K562 (cell line): Measurements from ENCODE around the gene BLTP3B. TPM values are rescaled to one million over a fixed set of nuclear protein-coding genes. Genes with fewer than 3 reads are reported as not detected.

Source experiments
- BCL6 ChIP-seq: fragments of 250-450 bp; sonication (Bioruptor Pico); IDR thresholded peaks from 2 replicates; pipeline ENCODE4 v1.4.0; 2020
- CHD1 ChIP-seq: fragments of 200-600 bp; sonication (generic); IDR thresholded peaks from one replicate; pipeline ENCODE4 v1.6.1; 2012; ENCODE audit warnings: mild to moderate bottlenecking, moderate library complexity, low read length, inconsistent platforms
- CTBP1 ChIP-seq: fragments of 450-650 bp; IDR thresholded peaks from 2 replicates; pipeline ENCODE4 v1.6.1; 2016; ENCODE audit warnings: borderline replicate concordance
- EGR1 ChIP-seq: fragments of 450-650 bp; conservative IDR thresholded peaks from 2 replicates; pipeline ENCODE4 v1.6.1; 2017; ENCODE audit warnings: mild to moderate bottlenecking
- ESRRA ChIP-seq: fragments of 450-650 bp; IDR thresholded peaks from 2 replicates; pipeline ENCODE4 v1.6.1; 2014; ENCODE audit warnings: low read depth, mild to moderate bottlenecking, moderate library complexity, borderline replicate concordance
- GTF2F1 ChIP-seq: IDR thresholded peaks from 2 replicates; pipeline ENCODE4 v1.6.1; 2011; ENCODE audit warnings: low read depth, low read length, improper control_type of control experiment
- HIVEP1 ChIP-seq: fragments of 250-450 bp; sonication (Bioruptor Pico); IDR thresholded peaks from 2 replicates; pipeline ENCODE4 v1.4.0; 2020; ENCODE audit warnings: mild to moderate bottlenecking
- HMG20A ChIP-seq: fragments of 450-650 bp; formaldehyde crosslinking; conservative IDR thresholded peaks from 2 replicates; pipeline ENCODE4 v1.4.0; 2020; ENCODE audit warnings: mild to moderate bottlenecking, mixed read lengths
- HNRNPUL1 ChIP-seq: fragments of 200-400 bp; formaldehyde crosslinking; IDR thresholded peaks from 2 replicates; pipeline ENCODE4 v1.6.1; 2017; ENCODE audit warnings: low read length
- MTA2 ChIP-seq: fragments of 450-650 bp; IDR thresholded peaks from 2 replicates; pipeline ENCODE4 v1.6.1; 2016; ENCODE audit warnings: low read depth
- MTA3 ChIP-seq: fragments of 450-650 bp; formaldehyde crosslinking; IDR thresholded peaks from 2 replicates; pipeline ENCODE4 v1.6.1; 2017; ENCODE audit warnings: mild to moderate bottlenecking, borderline replicate concordance
- NFRKB ChIP-seq: fragments of 450-650 bp; IDR thresholded peaks from 2 replicates; pipeline ENCODE4 v1.6.1; 2016; ENCODE audit warnings: low read depth
- PHF8 ChIP-seq: fragments of 200-600 bp; sonication (generic); IDR thresholded peaks from 2 replicates; pipeline ENCODE4 v1.6.1; 2012; ENCODE audit warnings: mixed run types, mild to moderate bottlenecking, inconsistent platforms, low read length, moderate library complexity, borderline replicate concordance
- POLR2AphosphoS5 ChIP-seq: IDR thresholded peaks from 2 replicates; pipeline ENCODE4 v1.6.1; 2011; ENCODE audit warnings: mild to moderate bottlenecking, low read depth, low read length, moderate library complexity; ENCODE audit not compliant: control insufficient read depth, insufficient read depth
- STAG1 ChIP-seq: sonication (generic); formaldehyde crosslinking; IDR thresholded peaks from 2 replicates; pipeline ENCODE4 v1.5.0; 2020; ENCODE audit warnings: missing genetic modification reagents, borderline replicate concordance
- SUPT5H ChIP-seq: fragments of 450-650 bp; IDR thresholded peaks from 2 replicates; pipeline ENCODE4 v1.6.1; 2016
- TAF15 ChIP-seq: fragments of 200-400 bp; formaldehyde crosslinking; IDR thresholded peaks from 2 replicates; pipeline ENCODE4 v1.6.1; 2017; ENCODE audit warnings: mild to moderate bottlenecking, low read depth, low read length, moderate library complexity
- TAF7 ChIP-seq: fragments of 450-650 bp; IDR thresholded peaks from 2 replicates; pipeline ENCODE4 v1.6.1; 2016; ENCODE audit warnings: missing genetic modification characterization, missing compliant biosample characterization
- THRAP3 ChIP-seq: fragments of 450-650 bp; IDR thresholded peaks from 2 replicates; pipeline ENCODE4 v1.6.1; 2016; ENCODE audit warnings: mild to moderate bottlenecking, inconsistent platforms, borderline replicate concordance
- TRIM24 ChIP-seq, 2 experiments: fragments of 450-650 bp; IDR thresholded peaks; 2 replicates each; pipeline ENCODE4 v1.6.1; 2016
- ZNF717 ChIP-seq: fragments of 250-450 bp; sonication (Bioruptor Pico); IDR thresholded peaks from 2 replicates; pipeline ENCODE4 v1.5.0; 2021
- polyA plus RNA-seq, 8 experiments: library from polyadenylated mRNA; depleted of rRNA in 4 of 8; stranded (reverse) in 5 of 8; unstranded in 3 of 8; fragments of >200 nt; fragmentation: Nextera tagmentation in 2 of 8; fragmentation: Illumina TruSeq in 1 of 8; extraction: Ambion mirVana in 2 of 8; extraction: Trizol in 1 of 8; gene quantifications; 2 replicates each; pipeline versions ENCODE4 v1.2.1 to v1.2.3, GENCODE V29; 2011 to 2014; ENCODE audit warnings: inconsistent platforms in 1 of 8, missing spikeins in 1 of 8
- total RNA-seq, 7 experiments: library from RNA; depleted of rRNA in 6 of 7; stranded (reverse); fragments of >200 nt in 6 of 7; fragmentation: Illumina TruSeq in 2 of 7; extraction: Trizol in 2 of 7; gene quantifications; 2 replicates each; pipeline versions ENCODE4 v1.2.1 to v1.2.3, GENCODE V29; 2011 to 2021; ENCODE audit warnings: low replicate concordance in 1 of 7
- TF ChIP-seq, protein P1 (sequence below): fragments of 250-450 bp; sonication (Bioruptor Pico); IDR thresholded peaks from 2 replicates; pipeline ENCODE4 v1.8.0; 2022; ENCODE audit warnings: moderate library complexity, mild to moderate bottlenecking, inconsistent platforms
- TF ChIP-seq, protein P2 (sequence below), 2 experiments: IDR thresholded peaks; 2 replicates each; pipeline ENCODE4 v1.6.1; 2012; ENCODE audit warnings: improper control_type of control experiment in 2 of 2, low read depth in 2 of 2, low read length in 2 of 2, borderline replicate concordance in 1 of 2
- TF ChIP-seq, protein P3 (sequence below): fragments of 450-650 bp; formaldehyde crosslinking; IDR thresholded peaks from 2 replicates; pipeline ENCODE4 v1.4.0; 2020; ENCODE audit warnings: mild to moderate bottlenecking, moderate library complexity

BLTP3B gene
- total and polyA plus RNA-seq, 9 of the 15 experiments (the other 6 are each of a cell fraction or from before 2014, with no cell fraction given) = 3.9 to 27.4 (median 19.7) TPM

DNA sequence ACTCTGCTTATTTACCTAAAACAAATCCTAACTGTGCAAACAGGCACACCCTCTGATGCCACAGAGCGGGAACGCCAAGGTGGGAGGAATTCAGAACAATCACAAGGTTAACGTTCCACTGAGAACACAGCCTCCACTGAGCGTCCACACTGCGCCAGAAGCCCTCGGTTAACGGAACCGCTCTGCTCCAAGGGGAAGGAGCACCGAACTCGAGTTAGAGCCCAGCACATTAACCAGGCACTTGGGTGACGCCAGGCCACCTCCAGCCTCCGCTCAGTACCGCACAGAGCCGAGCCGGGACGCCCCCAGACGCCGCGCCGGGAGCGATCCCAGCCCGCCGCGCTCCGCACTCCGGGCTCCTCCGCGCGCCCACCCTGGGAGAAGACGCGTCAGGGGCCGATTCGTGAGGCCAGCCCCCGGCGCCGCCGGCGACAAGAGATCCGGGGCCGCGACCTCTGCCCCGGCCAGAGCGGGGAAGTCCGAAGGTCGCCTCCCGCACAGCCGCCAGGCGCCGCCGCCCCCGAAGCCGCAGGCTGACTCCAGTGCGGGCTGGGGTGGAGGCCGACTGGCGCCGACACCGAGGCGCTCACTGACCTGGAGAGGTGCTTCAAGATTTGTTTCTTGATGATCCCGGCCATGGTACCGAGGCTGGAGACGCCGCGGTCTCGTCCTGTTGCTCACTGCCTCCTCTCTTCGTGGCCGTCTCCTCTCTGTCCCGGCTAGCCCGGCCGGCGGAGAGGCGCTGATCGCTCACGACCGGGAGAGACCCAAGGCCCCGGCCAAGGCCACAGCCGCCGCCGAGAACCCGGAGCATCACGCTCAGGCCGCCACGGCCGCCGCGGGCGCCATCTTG, 450 bp downstream of the BLTP3B start (continued):
- no peak for TF ChIP-seq MTA2
- no peak for TF ChIP-seq TRIM24 (IDR thresholded peaks at IDR 0.05)
- TF ChIP-seq CTBP1 = 0 out of 2 replicates have a peak, but pooled peaks have one; percentile 20
- peak; percentile 17 for TF ChIP-seq CHD1
- peak; percentile 98 for TF ChIP-seq PHF8
- 0 out of 2 replicates have a peak, but pooled peaks have one; percentile 27 for TF ChIP-seq MTA3
- no peak for TF ChIP-seq THRAP3
- TF ChIP-seq, protein P1, sequence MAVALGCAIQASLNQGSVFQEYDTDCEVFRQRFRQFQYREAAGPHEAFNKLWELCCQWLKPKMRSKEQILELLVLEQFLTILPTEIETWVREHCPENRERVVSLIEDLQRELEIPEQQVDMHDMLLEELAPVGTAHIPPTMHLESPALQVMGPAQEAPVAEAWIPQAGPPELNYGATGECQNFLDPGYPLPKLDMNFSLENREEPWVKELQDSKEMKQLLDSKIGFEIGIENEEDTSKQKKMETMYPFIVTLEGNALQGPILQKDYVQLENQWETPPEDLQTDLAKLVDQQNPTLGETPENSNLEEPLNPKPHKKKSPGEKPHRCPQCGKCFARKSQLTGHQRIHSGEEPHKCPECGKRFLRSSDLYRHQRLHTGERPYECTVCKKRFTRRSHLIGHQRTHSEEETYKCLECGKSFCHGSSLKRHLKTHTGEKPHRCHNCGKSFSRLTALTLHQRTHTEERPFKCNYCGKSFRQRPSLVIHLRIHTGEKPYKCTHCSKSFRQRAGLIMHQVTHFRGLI (CRISPR knock-in tag) = no peak
- TF ChIP-seq GTF2F1 = no peak
- TF ChIP-seq TAF15 = no peak
- TF ChIP-seq HMG20A (CRISPR knock-in tag) = no peak
- peak; percentile 10; the same call in 1 of the 2 replicates for TF ChIP-seq ESRRA
- 0 out of 2 replicates have a peak, but pooled peaks have one; percentile 18 for TF ChIP-seq STAG1 (CRISPR knock-in tag)
- 0 out of 2 replicates have a peak, but pooled peaks have one; percentile 24 for TF ChIP-seq HIVEP1
- TF ChIP-seq ZNF717 (CRISPR knock-in tag) = no peak
- TF ChIP-seq NFRKB = peak; percentile 44; the same call in 1 of the 2 replicates
- peak; percentile 87 for TF ChIP-seq TAF7 (tag)
- TF ChIP-seq, protein P2, sequence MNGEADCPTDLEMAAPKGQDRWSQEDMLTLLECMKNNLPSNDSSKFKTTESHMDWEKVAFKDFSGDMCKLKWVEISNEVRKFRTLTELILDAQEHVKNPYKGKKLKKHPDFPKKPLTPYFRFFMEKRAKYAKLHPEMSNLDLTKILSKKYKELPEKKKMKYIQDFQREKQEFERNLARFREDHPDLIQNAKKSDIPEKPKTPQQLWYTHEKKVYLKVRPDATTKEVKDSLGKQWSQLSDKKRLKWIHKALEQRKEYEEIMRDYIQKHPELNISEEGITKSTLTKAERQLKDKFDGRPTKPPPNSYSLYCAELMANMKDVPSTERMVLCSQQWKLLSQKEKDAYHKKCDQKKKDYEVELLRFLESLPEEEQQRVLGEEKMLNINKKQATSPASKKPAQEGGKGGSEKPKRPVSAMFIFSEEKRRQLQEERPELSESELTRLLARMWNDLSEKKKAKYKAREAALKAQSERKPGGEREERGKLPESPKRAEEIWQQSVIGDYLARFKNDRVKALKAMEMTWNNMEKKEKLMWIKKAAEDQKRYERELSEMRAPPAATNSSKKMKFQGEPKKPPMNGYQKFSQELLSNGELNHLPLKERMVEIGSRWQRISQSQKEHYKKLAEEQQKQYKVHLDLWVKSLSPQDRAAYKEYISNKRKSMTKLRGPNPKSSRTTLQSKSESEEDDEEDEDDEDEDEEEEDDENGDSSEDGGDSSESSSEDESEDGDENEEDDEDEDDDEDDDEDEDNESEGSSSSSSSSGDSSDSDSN (IDR thresholded peaks at IDR 0.05; ENCODE audit: borderline replicate concordance in 1 of 2, low read depth in 2 of 2, low read length in 2 of 2) = peak; percentile 66 to 68; a peak in 2 of 4 replicates
- peak; percentile 87 for TF ChIP-seq SUPT5H
- TF ChIP-seq BCL6 = no peak
- TF ChIP-seq HNRNPUL1 = no peak
- TF ChIP-seq POLR2AphosphoS5 = peak; percentile 72; the same call in 1 of the 2 replicates
- TF ChIP-seq, protein P3, sequence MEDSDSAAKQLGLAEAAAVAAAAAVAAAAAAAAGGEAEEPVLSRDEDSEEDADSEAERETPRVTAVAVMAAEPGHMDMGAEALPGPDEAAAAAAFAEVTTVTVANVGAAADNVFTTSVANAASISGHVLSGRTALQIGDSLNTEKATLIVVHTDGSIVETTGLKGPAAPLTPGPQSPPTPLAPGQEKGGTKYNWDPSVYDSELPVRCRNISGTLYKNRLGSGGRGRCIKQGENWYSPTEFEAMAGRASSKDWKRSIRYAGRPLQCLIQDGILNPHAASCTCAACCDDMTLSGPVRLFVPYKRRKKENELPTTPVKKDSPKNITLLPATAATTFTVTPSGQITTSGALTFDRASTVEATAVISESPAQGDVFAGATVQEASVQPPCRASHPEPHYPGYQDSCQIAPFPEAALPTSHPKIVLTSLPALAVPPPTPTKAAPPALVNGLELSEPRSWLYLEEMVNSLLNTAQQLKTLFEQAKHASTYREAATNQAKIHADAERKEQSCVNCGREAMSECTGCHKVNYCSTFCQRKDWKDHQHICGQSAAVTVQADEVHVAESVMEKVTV (CRISPR knock-in tag) = no peak
- TF ChIP-seq EGR1 = peak; percentile 5; the same call in 1 of the 2 replicates
